ENCODE measurements around the gene CDH4.

The CDH4 gene

GRCh38 chr20:61918548-61918947 lies 666.5 kb downstream of the CDH4 start:
- H3K4me3 ChIP-seq (replicated peaks; ENCODE audit: low read depth, low read length), result no peak overlapping the region
- no peak for DNase-seq (ENCODE audit: low read depth)
- TF ChIP-seq CTCF (IDR thresholded peaks at IDR 0.05; ENCODE audit: low read length, missing control alignments), result no peak

GRCh38 chr20:61919239-61919638 lies 667.2 kb downstream of the CDH4 start:
- no peak overlapping the region for H3K4me3 ChIP-seq (replicated peaks; ENCODE audit: low read depth, low read length)
- no peak for DNase-seq (ENCODE audit: low read depth)
- TF ChIP-seq CTCF (IDR thresholded peaks at IDR 0.05; ENCODE audit: low read length, missing control alignments), result no peak

DNA sequence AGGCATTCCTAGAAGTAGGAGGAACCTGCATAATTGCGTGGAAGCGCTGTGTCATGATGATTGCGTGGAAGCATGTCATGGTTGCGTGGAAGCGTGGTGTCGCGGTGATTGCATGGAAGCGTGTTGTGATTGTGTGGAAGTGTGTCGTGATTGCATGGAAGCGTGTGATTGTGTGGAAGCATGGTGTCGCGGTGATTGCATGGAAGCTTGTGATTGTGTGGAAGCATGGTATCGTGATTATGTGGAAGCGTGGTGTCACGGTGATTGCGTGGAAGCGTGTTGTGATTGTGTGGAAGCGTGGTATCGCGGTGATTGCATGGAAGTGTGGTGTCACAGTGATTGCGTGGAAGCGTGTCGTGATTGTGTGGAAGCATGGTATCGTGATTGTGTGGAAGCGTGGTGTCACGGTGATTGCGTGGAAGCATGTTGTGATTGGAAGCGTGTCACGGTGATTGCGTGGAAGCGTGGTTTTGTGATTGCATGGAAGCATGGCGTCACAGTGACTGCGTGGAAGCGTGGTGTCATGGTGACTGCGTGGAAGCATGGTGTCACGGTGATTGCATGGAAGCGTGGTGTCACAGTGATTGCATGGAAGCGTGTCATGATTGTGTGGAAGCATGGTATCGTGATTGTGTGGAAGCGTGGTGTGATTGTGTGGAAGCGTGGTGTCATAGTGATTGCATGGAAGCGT lies 667.8 kb downstream of the CDH4 start:
- no peak overlapping the region for H3K4me3 ChIP-seq (replicated peaks; ENCODE audit: low read depth, low read length)
- no peak for DNase-seq (ENCODE audit: low read depth)
- TF ChIP-seq CTCF (IDR thresholded peaks at IDR 0.05; ENCODE audit: low read length, missing control alignments), result no peak

GRCh38 chr20:61922411-61922810 lies 670.4 kb downstream of the CDH4 start:
- no peak for TF ChIP-seq CTCF (IDR thresholded peaks at IDR 0.05; ENCODE audit: low read length, missing control alignments)
- DNase-seq (ENCODE audit: low read depth), result no peak
- no peak overlapping the region for H3K4me3 ChIP-seq (replicated peaks; ENCODE audit: low read depth, low read length)

DNA sequence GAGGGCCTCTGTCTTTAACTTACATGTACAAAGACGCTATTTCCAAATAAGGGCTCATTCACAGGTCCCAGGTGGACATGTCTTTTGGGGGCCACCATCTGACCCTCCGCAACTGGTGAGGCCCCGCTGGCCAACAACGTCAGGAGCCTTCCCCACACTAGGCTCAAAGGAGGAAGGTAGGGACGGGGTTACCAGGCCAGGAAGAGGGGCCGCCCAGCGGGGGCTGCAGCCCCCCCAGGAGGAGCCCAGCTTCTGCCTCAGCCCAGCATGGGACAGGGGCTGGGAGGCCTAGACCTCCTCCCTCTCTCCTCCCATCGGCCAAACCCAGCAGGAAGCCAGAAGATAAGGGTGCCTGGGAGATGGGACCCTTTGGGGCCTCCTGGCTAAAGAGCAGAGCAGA lies 670.9 kb downstream of the CDH4 start:
- no peak for DNase-seq (ENCODE audit: low read depth)
- H3K4me3 ChIP-seq (replicated peaks; ENCODE audit: low read depth, low read length), result no peak overlapping the region
- no peak for TF ChIP-seq CTCF (IDR thresholded peaks at IDR 0.05; ENCODE audit: low read length, missing control alignments)

GRCh38 chr20:61923371-61924166 lies 671.5 kb downstream of the CDH4 start:
- DNase-seq (ENCODE audit: low read depth), result no peak
- H3K4me3 ChIP-seq (replicated peaks; ENCODE audit: low read depth, low read length), result no peak overlapping the region
- no peak for TF ChIP-seq CTCF (IDR thresholded peaks at IDR 0.05; ENCODE audit: low read length, missing control alignments)
